ENCODE measurements around the gene RFTN1. TPM values are rescaled to one million over a fixed set of nuclear protein-coding genes. Genes with fewer than 3 reads are reported as not detected.

Gene RFTN1
- total and polyA plus RNA-seq, 2 donors (not counting 1 experiment from before 2014, with no cell fraction given) = 35.1 to 35.5 TPM

DNA sequence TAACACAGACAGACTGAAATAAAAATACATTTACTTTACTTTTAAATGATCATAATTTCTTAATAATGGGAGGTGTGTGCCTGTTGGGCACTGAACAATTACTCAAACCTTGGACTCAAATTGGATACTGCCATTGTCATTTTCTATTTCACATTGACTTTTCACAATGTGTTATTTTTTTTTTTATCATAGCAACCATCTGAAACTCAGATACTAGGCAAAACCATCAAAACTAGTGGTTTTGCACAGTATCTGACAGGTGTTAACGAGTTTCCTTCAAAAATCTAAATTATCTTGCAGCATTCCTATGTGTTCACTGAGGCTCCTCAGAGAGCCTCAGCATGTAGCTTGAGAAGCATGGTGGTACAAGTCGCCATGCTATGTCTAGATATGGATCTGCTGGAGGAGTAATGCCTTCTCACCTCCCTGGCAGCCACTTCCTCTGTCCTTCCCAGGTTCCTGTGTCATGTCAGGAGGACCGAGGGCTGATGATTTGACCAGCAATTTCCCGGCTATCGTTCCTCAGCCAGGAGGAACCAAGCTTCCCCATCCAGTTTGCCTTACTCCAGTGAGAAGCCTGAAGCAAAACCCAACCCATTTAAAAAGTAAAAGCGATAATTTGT is 29.9 kb upstream of the RFTN1 start:
- peaks cover 18% of the 10 kb centered on the region for H3K27me3 ChIP-seq (ENCODE audit: control insufficient read depth, insufficient read depth, low read length)
- DNase-seq (ENCODE audit: low read depth in 2 of 2) = no peak
- H2AFZ ChIP-seq (ENCODE audit: low read length) = no peak overlapping the region
- H3K36me3 ChIP-seq (ENCODE audit: control insufficient read depth, insufficient read depth, low read length) = no peaks in the 10 kb centered on the region
- H3K4me1 ChIP-seq (ENCODE audit: control insufficient read depth, extremely low read depth, insufficient read depth, low read length) = no peaks in the 10 kb centered on the region
- H3K4me2 ChIP-seq (ENCODE audit: extremely low read depth, insufficient read depth, low read length) = no peak overlapping the region
- H3K4me3 ChIP-seq (replicated peaks in 1 of 4; ENCODE audit: control extremely low read depth in 1 of 4, insufficient read depth in 1 of 4, low read depth in 3 of 4, low read length in 4 of 4) = no peak overlapping the region
- H3K79me2 ChIP-seq (ENCODE audit: control insufficient read depth, insufficient read depth, low read length) = no peaks in the 10 kb centered on the region
- H4K20me1 ChIP-seq (ENCODE audit: control insufficient read depth, extremely low read depth, insufficient read depth, low read length) = no peaks in the 10 kb centered on the region
- no peaks in the 10 kb centered on the region for H3K9me3 ChIP-seq (ENCODE audit: control insufficient read depth, insufficient read depth, low read depth, low read length)
- H3K27ac ChIP-seq (ENCODE audit: insufficient read depth, low read length) = no peak overlapping the region
- no peak overlapping the region for H3K9ac ChIP-seq (ENCODE audit: insufficient read depth, low read length)
- no peak for TF ChIP-seq EZH2 (IDR thresholded peaks at IDR 0.05; ENCODE audit: low read length, missing control alignments)
- TF ChIP-seq, protein P1, sequence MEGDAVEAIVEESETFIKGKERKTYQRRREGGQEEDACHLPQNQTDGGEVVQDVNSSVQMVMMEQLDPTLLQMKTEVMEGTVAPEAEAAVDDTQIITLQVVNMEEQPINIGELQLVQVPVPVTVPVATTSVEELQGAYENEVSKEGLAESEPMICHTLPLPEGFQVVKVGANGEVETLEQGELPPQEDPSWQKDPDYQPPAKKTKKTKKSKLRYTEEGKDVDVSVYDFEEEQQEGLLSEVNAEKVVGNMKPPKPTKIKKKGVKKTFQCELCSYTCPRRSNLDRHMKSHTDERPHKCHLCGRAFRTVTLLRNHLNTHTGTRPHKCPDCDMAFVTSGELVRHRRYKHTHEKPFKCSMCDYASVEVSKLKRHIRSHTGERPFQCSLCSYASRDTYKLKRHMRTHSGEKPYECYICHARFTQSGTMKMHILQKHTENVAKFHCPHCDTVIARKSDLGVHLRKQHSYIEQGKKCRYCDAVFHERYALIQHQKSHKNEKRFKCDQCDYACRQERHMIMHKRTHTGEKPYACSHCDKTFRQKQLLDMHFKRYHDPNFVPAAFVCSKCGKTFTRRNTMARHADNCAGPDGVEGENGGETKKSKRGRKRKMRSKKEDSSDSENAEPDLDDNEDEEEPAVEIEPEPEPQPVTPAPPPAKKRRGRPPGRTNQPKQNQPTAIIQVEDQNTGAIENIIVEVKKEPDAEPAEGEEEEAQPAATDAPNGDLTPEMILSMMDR (conservative IDR thresholded peaks at IDR 0.05 in 1 of 2, IDR thresholded peaks at IDR 0.05 in 1 of 2; ENCODE audit: low read depth in 1 of 2, low read length in 2 of 2) = no peak

- TF ChIP-seq, protein P1 (conservative IDR thresholded peaks at IDR 0.05 in 1 of 2, IDR thresholded peaks at IDR 0.05 in 1 of 2; ENCODE audit: low read depth in 1 of 2, low read length in 2 of 2) = no peak
- TF ChIP-seq EZH2 (IDR thresholded peaks at IDR 0.05; ENCODE audit: low read length, missing control alignments) = no peak
- no peaks in the 10 kb centered on the region for H3K79me2 ChIP-seq (ENCODE audit: control insufficient read depth, insufficient read depth, low read length)
- no peaks in the 10 kb centered on the region for H3K36me3 ChIP-seq (ENCODE audit: control insufficient read depth, insufficient read depth, low read length)
- peaks cover 15% of the 10 kb centered on the region for H3K27me3 ChIP-seq (ENCODE audit: control insufficient read depth, insufficient read depth, low read length)
- H3K9me3 ChIP-seq (ENCODE audit: control insufficient read depth, insufficient read depth, low read depth, low read length) = no peaks in the 10 kb centered on the region
- H2AFZ ChIP-seq (ENCODE audit: low read length) = no peak overlapping the region
- no peak overlapping the region for H3K4me2 ChIP-seq (ENCODE audit: extremely low read depth, insufficient read depth, low read length)
- DNase-seq (ENCODE audit: low read depth in 2 of 2) = no peak
- no peak overlapping the region for H3K27ac ChIP-seq (ENCODE audit: insufficient read depth, low read length)
- no peak overlapping the region for H3K9ac ChIP-seq (ENCODE audit: insufficient read depth, low read length)
- no peaks in the 10 kb centered on the region for H4K20me1 ChIP-seq (ENCODE audit: control insufficient read depth, extremely low read depth, insufficient read depth, low read length)
- H3K4me1 ChIP-seq (ENCODE audit: control insufficient read depth, extremely low read depth, insufficient read depth, low read length) = no peaks in the 10 kb centered on the region
- no peak overlapping the region for H3K4me3 ChIP-seq (replicated peaks in 1 of 4; ENCODE audit: control extremely low read depth in 1 of 4, insufficient read depth in 1 of 4, low read depth in 3 of 4, low read length in 4 of 4)
These were observed 25.0 kb upstream of the RFTN1 start for GRCh38 chr3:16538507-16538906.

GRCh38 chr3:16536996-16537395 is 23.5 kb upstream of the RFTN1 start:
- Histone ChIP-seq H3K36me3 (ENCODE audit: control insufficient read depth, insufficient read depth, low read length) (no peaks in the 10 kb centered on the region), H3K27ac (ENCODE audit: insufficient read depth, low read length) (no peak overlapping the region), H3K4me2 (ENCODE audit: extremely low read depth, insufficient read depth, low read length) (no peak overlapping the region), H3K4me3 (replicated peaks in 1 of 4; ENCODE audit: control extremely low read depth in 1 of 4, insufficient read depth in 1 of 4, low read depth in 3 of 4, low read length in 4 of 4) (no peak overlapping the region), H3K4me1 (ENCODE audit: control insufficient read depth, extremely low read depth, insufficient read depth, low read length) (no peaks in the 10 kb centered on the region), H3K79me2 (ENCODE audit: control insufficient read depth, insufficient read depth, low read length) (no peaks in the 10 kb centered on the region), H3K27me3 (ENCODE audit: control insufficient read depth, insufficient read depth, low read length) (peaks cover 10% of the 10 kb centered on the region), H3K9ac (ENCODE audit: insufficient read depth, low read length) (no peak overlapping the region), H2AFZ (ENCODE audit: low read length) (no peak overlapping the region), H4K20me1 (ENCODE audit: control insufficient read depth, extremely low read depth, insufficient read depth, low read length) (no peaks in the 10 kb centered on the region), H3K9me3 (ENCODE audit: control insufficient read depth, insufficient read depth, low read depth, low read length) (no peaks in the 10 kb centered on the region)
- DNase-seq (ENCODE audit: low read depth in 2 of 2) = no peak
- TF ChIP-seq, protein P1 (conservative IDR thresholded peaks at IDR 0.05 in 1 of 2, IDR thresholded peaks at IDR 0.05 in 1 of 2; ENCODE audit: low read depth in 1 of 2, low read length in 2 of 2) = no peak
- TF ChIP-seq EZH2 (IDR thresholded peaks at IDR 0.05; ENCODE audit: low read length, missing control alignments) = no peak
